Stomach (tissue), 9 donors: ENCODE data around the gene KIF1A. TPM values are rescaled to one million over a fixed set of nuclear protein-coding genes. Genes with fewer than 3 reads are reported as not detected.
A peak's percentile ranks its signal among the peaks of the same experiment; 100 is the strongest.

Source experiments
- DNase-seq, 2 donors: peaks; one replicate each; pipeline versions ENCODE4 v3.0.0 to v3.0.0-alpha.2; 2013 to 2019
- H3K27ac ChIP-seq, 5 donors: fragments of 200-600 bp in 4 of 5; sonication (generic) in 4 of 5; one replicate each; pipeline ENCODE4 v1.5.1; 2013 to 2019; ENCODE audit warnings: mild to moderate bottlenecking in 1 of 5, moderate library complexity in 1 of 5
- H3K27me3 ChIP-seq, 3 donors: fragments of 200-600 bp; sonication (generic); one replicate each; pipeline ENCODE4 v1.5.1; 2017 to 2019; ENCODE audit warnings: mixed run types in 1 of 3
- H3K36me3 ChIP-seq, 4 donors: fragments of 200-600 bp; sonication (generic); 1 replicate in 3 of 4; 2 replicates in 1 of 4; pipeline ENCODE4 v1.5.1; 2016 to 2019
- H3K4me1 ChIP-seq, 4 donors: fragments of 200-600 bp; sonication (generic); one replicate each; pipeline ENCODE4 v1.5.1; 2016 to 2019
- H3K4me3 ChIP-seq, 4 donors: fragments of 200-600 bp; sonication (generic) in 3 of 4; one replicate each; pipeline ENCODE4 v1.5.1; 2016 to 2019; ENCODE audit warnings: mild to moderate bottlenecking in 1 of 4
- H3K9me3 ChIP-seq, 4 donors: fragments of 200-600 bp; sonication (generic); one replicate each; pipeline ENCODE4 v1.5.1; 2016 to 2019
- CTCF ChIP-seq, 7 experiments: fragments of 450-650 bp in 4 of 7; fragments of 200-600 bp in 3 of 7; sonication (generic) in 3 of 7; IDR thresholded peaks; one replicate each; pipeline ENCODE4 v1.5.1; 2016 to 2019; ENCODE audit warnings: antibody characterized with exemption in 7 of 7, control low read depth in 2 of 7, mild to moderate bottlenecking in 1 of 7
- EP300 ChIP-seq: sonication (generic); formaldehyde crosslinking; IDR thresholded peaks from one replicate; pipeline ENCODE4 v1.6.1; 2017; ENCODE audit warnings: antibody characterized with exemption
- POLR2A ChIP-seq, 4 donors: fragments of 450-650 bp; IDR thresholded peaks; one replicate each; pipeline ENCODE4 v1.6.1; 2016; ENCODE audit warnings: antibody characterized with exemption in 4 of 4, control low read depth in 2 of 4, mild to moderate bottlenecking in 1 of 4, moderate library complexity in 1 of 4
- POLR2AphosphoS5 ChIP-seq, 3 donors: sonication (generic); formaldehyde crosslinking; IDR thresholded peaks; one replicate each; pipeline ENCODE4 v1.6.1; 2016; ENCODE audit warnings: antibody characterized with exemption in 3 of 3
- WGBS, 5 donors: extraction: QIAGEN DNeasy Blood & Tissue Kit in 3 of 5; methylation state at CpG; one replicate each; pipeline versions ENCODE4 v1.1.5 to v1.1.7; 2013 to 2018; 5-methylcytosine and 5-hydroxymethylcytosine counted together
- intact Hi-C: fragments of 100-400 bp; cut with DNase I; formaldehyde crosslinking; loops from one replicate; pipeline ENCODE4 v1.15.1; 2023; ENCODE audit warnings: low total_unique reads
- polyA plus RNA-seq, 3 donors: library from polyadenylated mRNA; stranded (reverse); fragments of 200-250 nt; gene quantifications; one replicate each; pipeline ENCODE4 v1.2.3, GENCODE V29; 2013
- total RNA-seq, 5 donors: library from RNA; depleted of rRNA; stranded (reverse); fragments of >200 nt; gene quantifications; one replicate each; pipeline versions ENCODE4 v1.1.0 to v1.2.3, GENCODE V29; 2014 to 2016
- donor health status: healthy with polysubstance abuse.
- donor health status: Bipolar disorder and iron deficiency.
- donor health status: healthy.

KIF1A gene
- total and polyA plus RNA-seq, 8 donors = 0.15 to 12.5 (median 2.5) TPM

GRCh38 chr2:240832205-240832727 is 12.2 kb upstream of the KIF1A start:
- Histone ChIP-seq H3K4me3 (peak overlapping the region; percentile 15 to 36 (median 28)), H3K27ac (no peak overlapping the region), H3K4me1 (peaks cover 8 to 16% (median 14%) of the 10 kb centered on the region in 4 donors), H3K9me3 (no peaks in the 10 kb centered on the region), H3K36me3 (no peaks in the 10 kb centered on the region), H3K27me3 (peaks cover 0 to 47% (median 27%) of the 10 kb centered on the region in 3 donors)
- intact Hi-C loops = no loop called here
- peak; percentile 93 to 97 for DNase-seq
- TF ChIP-seq POLR2A (IDR thresholded peaks at IDR 0.05) (no peak), POLR2AphosphoS5 (IDR thresholded peaks at IDR 0.05) (peak in 1 of 3 donors; percentile 4)
- WGBS, 5 donors = 1 to 6% (median 4%) methylated on average over 22 to 54 of the region's 54 CpGs

DNA sequence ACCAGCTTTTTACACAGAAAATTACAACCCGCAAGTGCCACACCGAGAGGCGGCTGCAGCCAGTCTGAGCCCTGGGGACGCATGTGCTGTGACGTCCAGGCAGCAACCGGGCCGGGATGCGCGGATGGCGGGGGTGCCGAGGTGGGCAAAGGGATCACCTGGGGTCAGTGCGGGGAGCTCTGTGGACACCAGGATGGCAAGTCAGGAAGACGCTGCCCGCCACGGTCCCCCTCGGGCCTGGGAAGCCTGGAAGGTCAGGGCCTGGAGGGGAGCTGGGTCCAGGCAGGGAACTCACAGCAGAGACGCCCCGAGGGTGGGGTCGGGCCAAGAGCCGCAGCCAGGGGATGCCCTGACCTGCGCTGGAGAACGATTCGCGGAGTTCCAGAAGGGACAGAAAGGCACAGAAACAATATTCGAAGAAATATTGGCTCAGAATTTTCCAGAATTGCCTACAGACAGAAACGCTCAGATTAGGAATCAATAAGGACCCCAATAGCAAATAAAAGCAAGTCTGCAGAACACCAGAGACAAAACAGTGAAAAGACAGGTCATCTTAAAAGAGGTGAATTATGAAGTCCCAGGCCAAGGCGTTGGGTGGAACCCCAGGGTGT is 11.7 kb upstream of the KIF1A start:
- H3K36me3 ChIP-seq = no peaks in the 10 kb centered on the region
- H3K27me3 ChIP-seq = peaks cover 0 to 53% (median 33%) of the 10 kb centered on the region in 3 donors
- no peak overlapping the region for H3K27ac ChIP-seq
- H3K4me1 ChIP-seq = peaks cover 8 to 16% (median 14%) of the 10 kb centered on the region in 4 donors
- peak in 1 of 2 donors; percentile 22 for DNase-seq
- WGBS, 5 donors = 8 to 11% (median 9%) methylated on average over 27 of the region's 27 CpGs
- TF ChIP-seq EP300 (no peak), CTCF (IDR thresholded peaks at IDR 0.05) (no peak), POLR2A (IDR thresholded peaks at IDR 0.05) (no peak), POLR2AphosphoS5 (IDR thresholded peaks at IDR 0.05) (no peak)
- intact Hi-C loops = no loop called here
- peak overlapping the region; percentile 15 to 36 (median 28) for H3K4me3 ChIP-seq
- H3K9me3 ChIP-seq = no peaks in the 10 kb centered on the region

DNA sequence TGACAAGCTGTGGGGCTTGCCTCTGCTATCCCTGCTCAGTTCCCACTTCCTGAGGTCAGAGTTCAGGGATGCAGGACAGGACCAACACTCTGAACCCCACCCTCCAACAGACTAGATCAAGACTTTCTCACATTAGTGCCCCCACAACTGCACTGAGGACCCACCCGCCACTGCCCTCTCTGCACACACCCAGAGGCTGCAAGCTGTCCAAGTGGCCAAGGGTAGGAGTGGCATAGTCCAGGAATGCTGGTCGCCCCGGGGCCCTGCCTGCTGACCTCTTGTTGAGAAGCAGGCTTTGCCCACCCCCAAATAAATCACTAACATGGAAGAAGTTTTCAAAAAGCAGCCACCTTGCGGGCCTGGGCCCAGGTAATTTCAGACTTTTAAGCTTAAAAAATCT is 5.5 kb upstream of the KIF1A start:
- H3K27me3 ChIP-seq = peaks cover 8 to 95% (median 68%) of the 10 kb centered on the region in 3 donors
- no peak for DNase-seq
- TF ChIP-seq POLR2AphosphoS5 (IDR thresholded peaks at IDR 0.05) (no peak), EP300 (no peak), POLR2A (IDR thresholded peaks at IDR 0.05) (no peak), CTCF (IDR thresholded peaks at IDR 0.05) (no peak)

DNA sequence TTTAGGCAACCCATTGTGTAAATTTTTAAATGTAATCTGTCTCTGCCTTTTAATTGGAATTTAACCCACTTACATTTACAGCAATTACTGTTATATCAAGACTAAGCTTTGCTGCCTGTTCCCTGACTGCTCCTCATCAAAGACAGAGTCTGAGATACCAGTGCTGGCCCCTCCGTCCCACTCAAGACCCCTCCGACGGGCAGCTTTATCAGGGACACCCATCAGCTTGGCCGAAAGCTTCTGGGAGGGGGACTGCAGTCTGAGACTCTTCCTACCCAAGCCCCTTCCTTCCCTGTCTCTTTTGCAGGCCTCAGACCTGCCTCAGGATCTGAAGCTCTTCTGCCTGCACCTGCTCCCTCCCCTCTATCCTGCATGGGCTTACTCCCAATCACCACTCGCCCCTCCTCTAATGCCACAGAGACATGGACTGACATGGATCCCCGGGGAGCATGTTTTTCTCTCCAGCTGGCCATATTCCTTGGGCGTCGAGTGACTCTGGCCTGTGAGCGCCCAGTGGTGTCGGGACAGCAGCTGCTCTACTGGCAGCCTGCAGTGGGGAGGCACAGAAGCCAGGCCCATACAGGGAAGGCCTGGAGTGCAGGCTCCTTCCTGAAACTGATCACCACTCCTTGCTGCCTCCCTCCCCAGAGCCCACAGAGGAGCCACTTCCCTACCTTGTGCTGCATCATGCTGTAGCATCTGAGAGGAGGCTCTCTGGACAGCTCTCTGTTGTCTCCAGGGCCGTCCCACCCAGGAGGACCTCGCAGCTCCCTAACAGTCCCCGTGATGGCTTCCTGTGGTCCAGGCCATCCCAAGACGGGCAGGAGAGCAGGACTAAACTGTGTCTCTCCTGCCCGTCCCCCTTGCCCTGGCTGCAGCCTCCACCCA is 3.7 kb upstream of the KIF1A start:
- WGBS, 5 donors = 80 to 82% (median 81%) methylated on average over 15 of the region's 15 CpGs
- Histone ChIP-seq H3K36me3 (no peaks in the 10 kb centered on the region), H3K9me3 (peaks cover 0 to 12% (median 9%) of the 10 kb centered on the region in 4 donors), H3K4me1 (peaks cover 24 to 26% (median 25%) of the 10 kb centered on the region in 4 donors), H3K27me3 (peaks cover 20 to 97% (median 79%) of the 10 kb centered on the region in 3 donors), H3K27ac (no peak overlapping the region), H3K4me3 (no peak overlapping the region)
- no peak for DNase-seq
- no peak for TF ChIP-seq POLR2A (IDR thresholded peaks at IDR 0.05)
- TF ChIP-seq POLR2AphosphoS5 (IDR thresholded peaks at IDR 0.05) = no peak
- TF ChIP-seq CTCF (IDR thresholded peaks at IDR 0.05) = no peak
- no peak for TF ChIP-seq EP300
- intact Hi-C loops = no loop called here

More for the DNA sequence above, 5.5 kb upstream of the KIF1A start:
- Histone ChIP-seq H3K9me3 (peaks cover 0 to 12% (median 9%) of the 10 kb centered on the region in 4 donors), H3K36me3 (no peaks in the 10 kb centered on the region), H3K27ac (no peak overlapping the region), H3K4me1 (peaks cover 8 to 10% (median 9%) of the 10 kb centered on the region in 4 donors), H3K4me3 (no peak overlapping the region)
- intact Hi-C loops = no loop called here
- WGBS, 5 donors = 60 to 79% (median 74%) methylated on average over 4 of the region's 4 CpGs
